ENCODE data around the gene IGSF9. TPM values are rescaled to one million over a fixed set of nuclear protein-coding genes. Genes with fewer than 3 reads are reported as not detected.
"Not testable (repeated sequence)": the region's sequence is repeated elsewhere in the genome, so short reads cannot be mapped to it uniquely, and the experiment has no call there.

The IGSF9 gene
- total RNA-seq, 1 donor from 2014 or later = 68.2 TPM

- peaks cover 14% of the 10 kb centered on the region for H3K36me3 Mint-ChIP-seq (ENCODE audit: insufficient read depth)
- H3K27me3 Mint-ChIP-seq = no peaks in the 10 kb centered on the region
- H3K27ac Mint-ChIP-seq = peak overlapping the region; percentile 85
- no peak for TF ChIP-seq CTCF (IDR thresholded peaks at IDR 0.05; ENCODE audit: unreplicated experiment)
- no peaks in the 10 kb centered on the region for H3K9me3 Mint-ChIP-seq (ENCODE audit: low read depth)
- no peak for DNase-seq (ENCODE audit: low spot score, unreplicated experiment)
- peak overlapping the region; percentile 5 for H3K4me3 Mint-ChIP-seq (ENCODE audit: low read depth)
- H3K4me1 Mint-ChIP-seq (ENCODE audit: low read depth) = peaks cover 79% of the 10 kb centered on the region
Measured at GRCh38 chr1:159913451-159914192, 31.8 kb downstream of the IGSF9 start.

- no peak for DNase-seq (ENCODE audit: low spot score, unreplicated experiment)
- H3K27me3 Mint-ChIP-seq = no peaks in the 10 kb centered on the region
- no peak for TF ChIP-seq CTCF (IDR thresholded peaks at IDR 0.05; ENCODE audit: unreplicated experiment)
- no peaks in the 10 kb centered on the region for H3K9me3 Mint-ChIP-seq (ENCODE audit: low read depth)
- peak overlapping the region; percentile 3 for H3K27ac Mint-ChIP-seq
- H3K36me3 Mint-ChIP-seq (ENCODE audit: insufficient read depth) = peaks cover 2% of the 10 kb centered on the region
- no peak overlapping the region for H3K4me3 Mint-ChIP-seq (ENCODE audit: low read depth)
- peaks cover 83% of the 10 kb centered on the region for H3K4me1 Mint-ChIP-seq (ENCODE audit: low read depth)
Measured at GRCh38 chr1:159911326-159912070, 33.9 kb downstream of the IGSF9 start.

GRCh38 chr1:159908031-159908940 is 37.1 kb downstream of the IGSF9 start:
- no peaks in the 10 kb centered on the region for H3K27me3 Mint-ChIP-seq
- H3K4me3 Mint-ChIP-seq (ENCODE audit: low read depth) = peak overlapping the region; percentile 29
- peaks cover 7% of the 10 kb centered on the region for H3K9me3 Mint-ChIP-seq (ENCODE audit: low read depth)
- peaks cover 58% of the 10 kb centered on the region for H3K4me1 Mint-ChIP-seq (ENCODE audit: low read depth)
- no peak for DNase-seq (ENCODE audit: low spot score, unreplicated experiment)
- TF ChIP-seq CTCF (IDR thresholded peaks at IDR 0.05; ENCODE audit: unreplicated experiment) = no peak
- H3K27ac Mint-ChIP-seq = no peak overlapping the region
- H3K36me3 Mint-ChIP-seq (ENCODE audit: insufficient read depth) = no peaks in the 10 kb centered on the region

- peaks cover 51% of the 10 kb centered on the region for H3K4me1 Mint-ChIP-seq (ENCODE audit: low read depth)
- H3K36me3 Mint-ChIP-seq (ENCODE audit: insufficient read depth) = no peaks in the 10 kb centered on the region
- no peak overlapping the region for H3K27ac Mint-ChIP-seq
- no peak for TF ChIP-seq CTCF (IDR thresholded peaks at IDR 0.05; ENCODE audit: unreplicated experiment)
- no peak overlapping the region for H3K4me3 Mint-ChIP-seq (ENCODE audit: low read depth)
- H3K9me3 Mint-ChIP-seq (ENCODE audit: low read depth) = peaks cover 7% of the 10 kb centered on the region
- DNase-seq (ENCODE audit: low spot score, unreplicated experiment) = no peak
- H3K27me3 Mint-ChIP-seq = no peaks in the 10 kb centered on the region
Measured at GRCh38 chr1:159906960-159907359, 38.5 kb downstream of the IGSF9 start.

GRCh38 chr1:159904036-159904435 is 41.4 kb downstream of the IGSF9 start:
- peaks cover 39% of the 10 kb centered on the region for H3K4me1 Mint-ChIP-seq (ENCODE audit: low read depth)
- not testable (repeated sequence) for H3K27me3 Mint-ChIP-seq; H3K36me3 Mint-ChIP-seq (ENCODE audit: insufficient read depth); H3K27ac Mint-ChIP-seq; H3K4me3 Mint-ChIP-seq (ENCODE audit: low read depth); H3K9me3 Mint-ChIP-seq (ENCODE audit: low read depth); DNase-seq (ENCODE audit: low spot score, unreplicated experiment)
